ENCODE data around the gene ASCL2.

ASCL2 gene

GRCh38 chr11:2234963-2235362, 35.4 kb downstream of the ASCL2 start:
- DNase-seq (ENCODE audit: low spot score), result no peak

GRCh38 chr11:2233693-2234455, 36.5 kb downstream of the ASCL2 start:
- no peak for DNase-seq (ENCODE audit: low spot score)

- DNase-seq (ENCODE audit: low spot score), result no peak
Measured at GRCh38 chr11:2229713-2230297, 40.6 kb downstream of the ASCL2 start.

- no peak for DNase-seq (ENCODE audit: low spot score)
Measured at GRCh38 chr11:2224254-2224653, 46.1 kb downstream of the ASCL2 start.

- no peak for DNase-seq (ENCODE audit: low spot score)
Measured at GRCh38 chr11:2223153-2223794, 47.1 kb downstream of the ASCL2 start.

- DNase-seq (ENCODE audit: low spot score), result no peak
Measured at GRCh38 chr11:2222451-2222850, 47.9 kb downstream of the ASCL2 start.

- no peak for DNase-seq (ENCODE audit: low spot score)
Measured at GRCh38 chr11:2221591-2221990, 48.8 kb downstream of the ASCL2 start.

GRCh38 chr11:2221024-2221423, 49.4 kb downstream of the ASCL2 start:
- no peak for DNase-seq (ENCODE audit: low spot score)

- no peak for DNase-seq (ENCODE audit: low spot score)
Measured at GRCh38 chr11:2220173-2220771, 50.1 kb downstream of the ASCL2 start.

GRCh38 chr11:2219318-2220017, 50.9 kb downstream of the ASCL2 start:
- no peak for DNase-seq (ENCODE audit: low spot score)

All from AG20443 (cell line).